Esophagus muscularis mucosa (tissue), 4 donors: ENCODE results near the gene MYCBP2. TPM values are rescaled to one million over a fixed set of nuclear protein-coding genes. Genes with fewer than 3 reads are reported as not detected.

Experiments
- DNase-seq: peaks from one replicate; pipeline ENCODE4 v3.0.0-alpha.2; 2017; ENCODE audit errors: extremely low spot score
- H3K27ac ChIP-seq, 4 donors: fragments of 200-600 bp; sonication (generic); replicated peaks in 1 of 4; 1 replicate in 3 of 4; 2 replicates in 1 of 4; pipeline ENCODE4 v1.5.1; 2016 to 2019; ENCODE audit warnings: mild to moderate bottlenecking in 1 of 4
- H3K27me3 ChIP-seq, 4 donors: fragments of 200-600 bp; sonication (generic); one replicate each; pipeline versions ENCODE4 v1.5.1 to v1.6.0; 2016 to 2019
- H3K36me3 ChIP-seq, 4 donors: fragments of 200-600 bp; sonication (generic); one replicate each; pipeline ENCODE4 v1.5.1; 2016 to 2019
- H3K4me1 ChIP-seq, 4 donors: fragments of 200-600 bp; sonication (generic); one replicate each; pipeline ENCODE4 v1.5.1; 2016 to 2019
- H3K4me3 ChIP-seq, 4 donors: fragments of 200-600 bp; sonication (generic); 1 replicate in 2 of 4; 2 replicates in 2 of 4; pipeline ENCODE4 v1.5.1; 2016 to 2019; ENCODE audit warnings: mild to moderate bottlenecking in 4 of 4, moderate library complexity in 1 of 4
- H3K9me3 ChIP-seq, 4 donors: fragments of 200-600 bp; sonication (generic); 1 replicate in 3 of 4; 2 replicates in 1 of 4; pipeline ENCODE4 v1.5.1; 2016 to 2019
- EP300 ChIP-seq: sonication (generic); formaldehyde crosslinking; IDR thresholded peaks from one replicate; pipeline ENCODE4 v1.6.1; 2017; ENCODE audit warnings: antibody characterized with exemption
- POLR2A ChIP-seq: fragments of 450-650 bp; IDR thresholded peaks from one replicate; pipeline ENCODE4 v1.6.1; 2017; ENCODE audit warnings: antibody characterized with exemption, moderate library complexity, mild to moderate bottlenecking, low read depth
- POLR2AphosphoS5 ChIP-seq, 2 donors: sonication (generic); formaldehyde crosslinking; IDR thresholded peaks; one replicate each; pipeline ENCODE4 v1.6.1; 2017; ENCODE audit warnings: antibody characterized with exemption in 2 of 2
- WGBS: methylation state at CpG from one replicate; pipeline ENCODE4 v1.1.5; 2018; 5-methylcytosine and 5-hydroxymethylcytosine counted together
- intact Hi-C: fragments of 100-400 bp; cut with DNase I; formaldehyde crosslinking; loops from one replicate; pipeline ENCODE4 v1.15.1; 2023
- total RNA-seq, 4 donors: library from RNA; depleted of rRNA; stranded (reverse); fragments of >200 nt; gene quantifications; one replicate each; pipeline versions ENCODE4 v1.1.0 to v1.2.1, GENCODE V29; 2016
- TF ChIP-seq, protein P1 (sequence below), 3 experiments: fragments of 200-600 bp in 2 of 3; fragments of 450-650 bp in 1 of 3; sonication (generic) in 2 of 3; IDR thresholded peaks; one replicate each; pipeline ENCODE4 v1.5.1; 2017 to 2019; ENCODE audit warnings: antibody characterized with exemption in 3 of 3, mild to moderate bottlenecking in 2 of 3, moderate library complexity in 1 of 3

The MYCBP2 gene
- total RNA-seq, 4 donors from 2014 or later, result 96.1 to 117 (median 108) TPM

DNA sequence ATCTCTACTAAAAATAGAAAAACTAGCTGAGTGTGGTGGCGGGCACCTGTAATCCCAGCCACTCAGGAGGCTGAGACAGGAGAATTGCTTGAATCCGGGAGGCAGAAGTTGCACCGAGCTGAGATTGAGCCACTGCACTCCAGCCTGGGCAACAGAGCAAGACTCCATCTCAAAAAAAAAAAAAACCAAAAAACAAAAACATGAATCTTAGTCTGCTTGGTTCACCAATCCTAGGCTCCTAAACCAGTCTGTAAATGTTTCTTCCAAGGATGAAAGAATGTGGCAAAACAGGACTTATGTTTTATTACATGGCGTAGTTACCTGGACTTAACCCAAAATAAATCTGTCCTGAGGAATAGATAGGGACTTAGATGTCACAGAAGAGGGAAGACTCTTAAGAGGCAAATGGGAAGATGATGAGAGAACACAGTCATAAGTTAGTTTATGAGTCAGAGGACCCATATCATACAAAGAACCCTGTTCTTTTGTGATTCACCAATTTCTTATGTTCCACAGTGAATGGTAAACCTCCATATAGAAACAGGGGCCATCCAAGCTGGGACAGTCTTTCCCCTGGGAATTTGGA lies 293.1 kb downstream of the MYCBP2 start:
- 100% methylated on average over 4 of the region's 4 CpGs for whole genome bisulfite sequencing
- H3K9me3 ChIP-seq, result no peaks in the 10 kb centered on the region
- H3K27ac ChIP-seq, result no peak overlapping the region
- H3K4me3 ChIP-seq, result no peak overlapping the region
- DNase-seq, result no peak
- intact Hi-C loops, result no loop called here
- H3K36me3 ChIP-seq, result no peaks in the 10 kb centered on the region
- H3K27me3 ChIP-seq, result no peaks in the 10 kb centered on the region
- TF ChIP-seq POLR2AphosphoS5 (IDR thresholded peaks at IDR 0.05) (no peak), POLR2A (no peak), EP300 (no peak)
- TF ChIP-seq, protein P1, sequence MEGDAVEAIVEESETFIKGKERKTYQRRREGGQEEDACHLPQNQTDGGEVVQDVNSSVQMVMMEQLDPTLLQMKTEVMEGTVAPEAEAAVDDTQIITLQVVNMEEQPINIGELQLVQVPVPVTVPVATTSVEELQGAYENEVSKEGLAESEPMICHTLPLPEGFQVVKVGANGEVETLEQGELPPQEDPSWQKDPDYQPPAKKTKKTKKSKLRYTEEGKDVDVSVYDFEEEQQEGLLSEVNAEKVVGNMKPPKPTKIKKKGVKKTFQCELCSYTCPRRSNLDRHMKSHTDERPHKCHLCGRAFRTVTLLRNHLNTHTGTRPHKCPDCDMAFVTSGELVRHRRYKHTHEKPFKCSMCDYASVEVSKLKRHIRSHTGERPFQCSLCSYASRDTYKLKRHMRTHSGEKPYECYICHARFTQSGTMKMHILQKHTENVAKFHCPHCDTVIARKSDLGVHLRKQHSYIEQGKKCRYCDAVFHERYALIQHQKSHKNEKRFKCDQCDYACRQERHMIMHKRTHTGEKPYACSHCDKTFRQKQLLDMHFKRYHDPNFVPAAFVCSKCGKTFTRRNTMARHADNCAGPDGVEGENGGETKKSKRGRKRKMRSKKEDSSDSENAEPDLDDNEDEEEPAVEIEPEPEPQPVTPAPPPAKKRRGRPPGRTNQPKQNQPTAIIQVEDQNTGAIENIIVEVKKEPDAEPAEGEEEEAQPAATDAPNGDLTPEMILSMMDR (IDR thresholded peaks at IDR 0.05), result no peak
- no peaks in the 10 kb centered on the region for H3K4me1 ChIP-seq

DNA sequence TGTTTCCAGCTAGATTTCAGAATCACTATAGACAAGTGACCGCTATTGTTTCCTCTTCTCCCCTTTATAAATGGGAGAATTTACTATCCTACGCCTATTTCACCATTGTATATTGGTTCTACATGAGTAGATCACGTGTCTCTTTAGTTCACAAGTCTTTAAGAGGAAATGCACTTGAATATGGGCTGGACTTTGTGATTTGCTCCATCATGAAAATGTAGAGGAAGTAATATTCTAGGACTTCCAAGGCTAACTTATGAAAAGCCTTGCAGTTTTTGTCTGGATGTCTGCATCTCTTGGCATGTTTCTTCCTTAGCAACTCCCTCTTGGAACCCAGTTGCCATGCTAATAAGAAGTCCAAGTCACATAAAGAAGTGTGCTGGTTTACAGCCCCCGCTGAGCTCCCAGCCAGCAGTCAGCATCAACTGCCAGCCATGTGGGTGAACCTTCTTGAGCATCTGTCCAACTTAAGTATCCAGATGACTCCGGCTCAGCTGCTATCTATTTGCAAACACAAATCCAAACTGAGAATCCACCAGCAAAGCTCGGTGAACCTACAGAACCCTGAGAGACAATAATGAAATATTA lies 295.1 kb downstream of the MYCBP2 start:
- peaks cover 7 to 11% (median 11%) of the 10 kb centered on the region in 4 donors for H3K4me1 ChIP-seq
- WGBS, result 90% methylated on average over 6 of the region's 6 CpGs
- intact Hi-C loops, result no loop called here
- H3K27me3 ChIP-seq, result no peaks in the 10 kb centered on the region
- no peaks in the 10 kb centered on the region for H3K36me3 ChIP-seq
- no peak for TF ChIP-seq EP300
- TF ChIP-seq, protein P1 (IDR thresholded peaks at IDR 0.05), result no peak
- TF ChIP-seq POLR2A, result no peak
- no peak for TF ChIP-seq POLR2AphosphoS5 (IDR thresholded peaks at IDR 0.05)
- no peak for DNase-seq
- H3K27ac ChIP-seq, result no peak overlapping the region
- no peak overlapping the region for H3K4me3 ChIP-seq
- no peaks in the 10 kb centered on the region for H3K9me3 ChIP-seq

GRCh38 chr13:77029436-77029835 lies 297.5 kb downstream of the MYCBP2 start:
- Histone ChIP-seq H3K27ac (no peak overlapping the region), H3K4me1 (peaks cover 20 to 26% (median 24%) of the 10 kb centered on the region in 4 donors), H3K36me3 (no peaks in the 10 kb centered on the region), H3K9me3 (no peaks in the 10 kb centered on the region), H3K4me3 (no peak overlapping the region), H3K27me3 (no peaks in the 10 kb centered on the region)
- no peak for TF ChIP-seq POLR2AphosphoS5 (IDR thresholded peaks at IDR 0.05)
- TF ChIP-seq, protein P1 (IDR thresholded peaks at IDR 0.05), result no peak
- no peak for TF ChIP-seq POLR2A
- TF ChIP-seq EP300, result no peak
- intact Hi-C loops, result loop anchor here (5.0 to 10.0 kb wide), 2 partner anchors 37 to 295 kb away; partner anchors contain the start of genes CLN5 and MYCBP2
- DNase-seq, result no peak
- 97% methylated on average over 1 of the region's 1 CpG for WGBS

GRCh38 chr13:77028202-77028601 lies 298.7 kb downstream of the MYCBP2 start:
- H3K27me3 ChIP-seq, result no peaks in the 10 kb centered on the region
- H3K36me3 ChIP-seq, result no peaks in the 10 kb centered on the region
- H3K4me3 ChIP-seq, result peak overlapping the region in 3 of 4 donors; percentile 90 to 98 (median 96)
- H3K4me1 ChIP-seq, result peaks cover 32 to 38% (median 36%) of the 10 kb centered on the region in 4 donors
- intact Hi-C loops, result loop anchor here (5.0 to 10.0 kb wide), 2 partner anchors 36 to 297 kb away; partner anchors contain the start of genes CLN5 and MYCBP2
- 52% methylated on average over 5 of the region's 5 CpGs for WGBS
- DNase-seq, result no peak
- no peak for TF ChIP-seq EP300
- TF ChIP-seq POLR2A, result no peak
- TF ChIP-seq, protein P1 (IDR thresholded peaks at IDR 0.05), result no peak
- TF ChIP-seq POLR2AphosphoS5 (IDR thresholded peaks at IDR 0.05), result no peak
- H3K9me3 ChIP-seq, result no peaks in the 10 kb centered on the region
- peak overlapping the region; percentile 96 to 100 (median 100) for H3K27ac ChIP-seq
